Uterus (tissue), 2 donors: ENCODE data around the gene KLF7.

Experiments used
- CTCF ChIP-seq, 4 experiments: fragments of 200-600 bp in 2 of 4; fragments of 450-650 bp in 2 of 4; sonication (generic) in 2 of 4; IDR thresholded peaks; one replicate each; pipeline ENCODE4 v1.5.1; 2016 to 2019; ENCODE audit warnings: antibody characterized with exemption in 4 of 4, mild to moderate bottlenecking in 2 of 4, moderate library complexity in 1 of 4
- POLR2A ChIP-seq, 2 donors: fragments of 450-650 bp; IDR thresholded peaks; one replicate each; pipeline ENCODE4 v1.6.1; 2016; ENCODE audit warnings: antibody characterized with exemption in 2 of 2, mild to moderate bottlenecking in 1 of 2, moderate library complexity in 1 of 2

DNA sequence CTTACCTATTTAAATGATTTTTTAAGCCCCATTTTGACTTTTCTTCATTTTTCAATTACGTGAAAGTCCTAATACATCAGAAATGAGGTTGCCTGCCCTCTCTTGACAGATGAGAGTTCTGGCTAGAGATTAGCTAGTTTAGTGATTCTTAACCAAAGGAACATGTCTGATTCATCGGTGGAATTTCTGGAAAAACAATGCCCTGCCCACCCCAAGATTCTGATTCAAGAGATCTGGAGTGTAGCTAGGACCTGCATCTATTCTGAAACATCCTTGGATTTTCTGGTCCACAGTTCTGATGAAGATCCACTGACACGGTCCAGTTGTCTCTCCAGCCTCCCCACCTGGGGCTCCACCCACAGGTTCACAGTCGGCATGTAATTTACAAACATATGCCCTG is 111.2 kb downstream of the KLF7 start:
- no peak for TF ChIP-seq POLR2A (IDR thresholded peaks at IDR 0.05)
- no peak for TF ChIP-seq CTCF (IDR thresholded peaks at IDR 0.05)
